ENCODE measurements around the gene WNT8B. TPM values are rescaled to one million over a fixed set of nuclear protein-coding genes. Genes with fewer than 3 reads are reported as not detected.

Gene WNT8B
- polyA plus RNA-seq, 1 donor (not counting 4 experiments of a cell fraction or from before 2014, with no cell fraction given) = not detected

GRCh38 chr10:100508266-100508665 lies 45.5 kb downstream of the WNT8B start:
- FAIRE-seq (no peak), DNase-seq (ENCODE audit: low read depth, low spot score) (no peak)
- no peak overlapping the region for H2AFZ ChIP-seq (ENCODE audit: control insufficient read depth, low read length)
- no peaks in the 10 kb centered on the region for H3K27me3 ChIP-seq (ENCODE audit: control insufficient read depth, extremely low read depth, insufficient read depth, low read length)
- H3K9me3 ChIP-seq (ENCODE audit: control insufficient read depth, low read depth, low read length) = no peaks in the 10 kb centered on the region
- peaks cover 4 to 7% of the 10 kb centered on the region in 2 experiments for H3K36me3 ChIP-seq (ENCODE audit: control insufficient read depth in 2 of 2, extremely low read depth in 1 of 2, insufficient read depth in 2 of 2, low read length in 2 of 2)
- H3K27ac ChIP-seq (ENCODE audit: control insufficient read depth, insufficient read depth, low read length) = no peak overlapping the region
- dilution Hi-C loops (cut with MboI; ENCODE audit: extremely low pct_ligation_motif_present, low sequenced_read_pairs) = no loop called here
- H3K9me1 ChIP-seq (ENCODE audit: control insufficient read depth, extremely low read depth, insufficient read depth, low read length) = no peaks in the 10 kb centered on the region
- peaks cover 4% of the 10 kb centered on the region for H4K20me1 ChIP-seq (ENCODE audit: control insufficient read depth, extremely low read depth, insufficient read depth, low read length)
- H3K79me2 ChIP-seq (ENCODE audit: control insufficient read depth, insufficient read depth, low read length) = no peaks in the 10 kb centered on the region
- peaks cover 12% of the 10 kb centered on the region for H3K4me1 ChIP-seq (ENCODE audit: control insufficient read depth, extremely low read depth, insufficient read depth, low read length)
- H3K4me2 ChIP-seq (ENCODE audit: control insufficient read depth, extremely low read depth, insufficient read depth, low read depth, low read length) = no peak overlapping the region
- no peak overlapping the region for H3K9ac ChIP-seq (ENCODE audit: control insufficient read depth, extremely low read depth, insufficient read depth, low read length)
- TF ChIP-seq EZH2 (IDR thresholded peaks at IDR 0.05; ENCODE audit: low read length) = no peak
- no peak overlapping the region for H3K4me3 ChIP-seq (ENCODE audit: control insufficient read depth in 2 of 3, extremely low read depth in 1 of 3, insufficient read depth in 2 of 3, low read depth in 1 of 3, low read length in 3 of 3)

- no peaks in the 10 kb centered on the region for H3K9me1 ChIP-seq (ENCODE audit: control insufficient read depth, extremely low read depth, insufficient read depth, low read length)
- no peak for TF ChIP-seq EZH2 (IDR thresholded peaks at IDR 0.05; ENCODE audit: low read length)
- TF ChIP-seq, protein P1, sequence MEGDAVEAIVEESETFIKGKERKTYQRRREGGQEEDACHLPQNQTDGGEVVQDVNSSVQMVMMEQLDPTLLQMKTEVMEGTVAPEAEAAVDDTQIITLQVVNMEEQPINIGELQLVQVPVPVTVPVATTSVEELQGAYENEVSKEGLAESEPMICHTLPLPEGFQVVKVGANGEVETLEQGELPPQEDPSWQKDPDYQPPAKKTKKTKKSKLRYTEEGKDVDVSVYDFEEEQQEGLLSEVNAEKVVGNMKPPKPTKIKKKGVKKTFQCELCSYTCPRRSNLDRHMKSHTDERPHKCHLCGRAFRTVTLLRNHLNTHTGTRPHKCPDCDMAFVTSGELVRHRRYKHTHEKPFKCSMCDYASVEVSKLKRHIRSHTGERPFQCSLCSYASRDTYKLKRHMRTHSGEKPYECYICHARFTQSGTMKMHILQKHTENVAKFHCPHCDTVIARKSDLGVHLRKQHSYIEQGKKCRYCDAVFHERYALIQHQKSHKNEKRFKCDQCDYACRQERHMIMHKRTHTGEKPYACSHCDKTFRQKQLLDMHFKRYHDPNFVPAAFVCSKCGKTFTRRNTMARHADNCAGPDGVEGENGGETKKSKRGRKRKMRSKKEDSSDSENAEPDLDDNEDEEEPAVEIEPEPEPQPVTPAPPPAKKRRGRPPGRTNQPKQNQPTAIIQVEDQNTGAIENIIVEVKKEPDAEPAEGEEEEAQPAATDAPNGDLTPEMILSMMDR (optimal IDR thresholded peaks at IDR 0.05 in 1 of 3, IDR thresholded peaks at IDR 0.05 in 1 of 3, conservative IDR thresholded peaks at IDR 0.05 in 1 of 3; ENCODE audit: extremely low read depth in 1 of 3, insufficient read depth in 2 of 3, low read length in 3 of 3) = peak; percentile 65 to 79 (median 76)
- no peak overlapping the region for H2AFZ ChIP-seq (ENCODE audit: control insufficient read depth, low read length)
Measured at GRCh38 chr10:100508691-100509150, 45.9 kb downstream of the WNT8B start.

More at GRCh38 chr10:100508691-100509150, 45.9 kb downstream of the WNT8B start:
- Histone ChIP-seq H4K20me1 (ENCODE audit: control insufficient read depth, extremely low read depth, insufficient read depth, low read length) (peaks cover 4% of the 10 kb centered on the region), H3K36me3 (ENCODE audit: control insufficient read depth in 2 of 2, extremely low read depth in 1 of 2, insufficient read depth in 2 of 2, low read length in 2 of 2) (peaks cover 4 to 7% of the 10 kb centered on the region in 2 experiments), H3K4me3 (ENCODE audit: control insufficient read depth in 2 of 3, extremely low read depth in 1 of 3, insufficient read depth in 2 of 3, low read depth in 1 of 3, low read length in 3 of 3) (no peak overlapping the region), H3K4me1 (ENCODE audit: control insufficient read depth, extremely low read depth, insufficient read depth, low read length) (peaks cover 12% of the 10 kb centered on the region), H3K27me3 (ENCODE audit: control insufficient read depth, extremely low read depth, insufficient read depth, low read length) (no peaks in the 10 kb centered on the region), H3K27ac (ENCODE audit: control insufficient read depth, insufficient read depth, low read length) (no peak overlapping the region), H3K4me2 (ENCODE audit: control insufficient read depth, extremely low read depth, insufficient read depth, low read depth, low read length) (no peak overlapping the region), H3K79me2 (ENCODE audit: control insufficient read depth, insufficient read depth, low read length) (no peaks in the 10 kb centered on the region), H3K9me3 (ENCODE audit: control insufficient read depth, low read depth, low read length) (no peaks in the 10 kb centered on the region), H3K9ac (ENCODE audit: control insufficient read depth, extremely low read depth, insufficient read depth, low read length) (no peak overlapping the region)
- DNase-seq (ENCODE audit: low read depth, low spot score) (no peak), FAIRE-seq (peak; percentile 75)
- dilution Hi-C loops (cut with MboI; ENCODE audit: extremely low pct_ligation_motif_present, low sequenced_read_pairs) = no loop called here

Data from keratinocyte (primary cell).